NCI-H2107 treated with DMSO at 0.1 percent for 48 hours (cell line): ENCODE results near the gene S100A14.

ENCODE experiments used
- DNase-seq: peaks from one replicate; lab custom pipeline; 2025; ENCODE audit not compliant: unreplicated experiment; lab: John Stamatoyannopoulos, UW

S100A14 gene

GRCh38 chr1:153639280-153639679 is 23.2 kb upstream of the S100A14 start:
- DNase-seq = no peak

- DNase-seq = no peak
Observed at GRCh38 chr1:153638261-153638660, 22.1 kb upstream of the S100A14 start.

GRCh38 chr1:153636312-153636711 is 20.2 kb upstream of the S100A14 start:
- DNase-seq = no peak

GRCh38 chr1:153635872-153636271 is 19.7 kb upstream of the S100A14 start:
- DNase-seq = no peak

GRCh38 chr1:153633754-153634665 is 17.9 kb upstream of the S100A14 start, which contains the start of gene CHTOP:
CHTOP (plus strand) TSS chr1:153634066; CDS start chr1:153636589, 2,523 bp downstream.
- DNase-seq = peak; percentile 89

- no peak for DNase-seq
Observed at GRCh38 chr1:153633161-153633753, 17.1 kb upstream of the S100A14 start.

GRCh38 chr1:153631047-153632022 is 15.2 kb upstream of the S100A14 start:
- DNase-seq = no peak

GRCh38 chr1:153630384-153630783 is 14.3 kb upstream of the S100A14 start:
- no peak for DNase-seq

- no peak for DNase-seq
Observed at GRCh38 chr1:153629971-153630370, 13.8 kb upstream of the S100A14 start.

GRCh38 chr1:153629343-153629665 is 13.2 kb upstream of the S100A14 start:
- no peak for DNase-seq

GRCh38 chr1:153628638-153629342 is 12.7 kb upstream of the S100A14 start:
- no peak for DNase-seq

- DNase-seq = no peak
Observed at GRCh38 chr1:153627715-153628626, 11.8 kb upstream of the S100A14 start, which contains the start of gene S100A1. S100A1 (plus strand) TSS chr1:153628434; CDS start chr1:153630522, 2,088 bp downstream.

GRCh38 chr1:153626904-153627714 is 11.0 kb upstream of the S100A14 start, which contains the start of gene S100A13:
S100A13 (minus strand) TSS chr1:153627505; CDS start chr1:153626472, 1,033 bp downstream.
- DNase-seq = peak; percentile 90

GRCh38 chr1:153626477-153626903 is 10.4 kb upstream of the S100A14 start:
- DNase-seq = no peak

- DNase-seq = no peak
Observed at GRCh38 chr1:153624965-153625611, 9.0 kb upstream of the S100A14 start.

- no peak for DNase-seq
Observed at GRCh38 chr1:153623101-153623500, 7.0 kb upstream of the S100A14 start.

- peak; percentile 30 for DNase-seq
Observed at GRCh38 chr1:153619171-153619570, 3.0 kb upstream of the S100A14 start.

- DNase-seq = no peak
Observed at GRCh38 chr1:153617663-153618062, 1.5 kb upstream of the S100A14 start.
